ENCODE data around the gene S100A8. TPM values are rescaled to one million over a fixed set of nuclear protein-coding genes. Genes with fewer than 3 reads are reported as not detected.

The S100A8 gene
- total and polyA plus RNA-seq, 11 donors, result 6.0 to 199 (median 32.3) TPM

GRCh38 chr1:153431002-153431401, 40.1 kb upstream of the S100A8 start:
- no peak overlapping the region for H3K27ac ChIP-seq
- no peaks in the 10 kb centered on the region for H3K9me3 ChIP-seq
- no peaks in the 10 kb centered on the region for H3K36me3 ChIP-seq
- peaks cover 0 to 22% (median 4%) of the 10 kb centered on the region in 9 donors for H3K27me3 ChIP-seq
- DNase-seq (no peak), ATAC-seq (peak in 1 of 4 donors; percentile 13)
- H3K4me3 ChIP-seq, result no peak overlapping the region
- 83 to 92% (median 87%) methylated on average over 17 of the region's 17 CpGs for WGBS, 4 donors
- TF ChIP-seq CTCF (IDR thresholded peaks at IDR 0.05) (no peak), POLR2A (IDR thresholded peaks at IDR 0.05) (no peak)
- no peaks in the 10 kb centered on the region for H3K4me1 ChIP-seq
- intact Hi-C loops (cut with DNase I), result no loop called here

- no peak for TF ChIP-seq POLR2A (IDR thresholded peaks at IDR 0.05)
- TF ChIP-seq CTCF (IDR thresholded peaks at IDR 0.05), result no peak
- ATAC-seq (no peak), DNase-seq (no peak)
- H3K4me3 ChIP-seq, result no peak overlapping the region
- no peak overlapping the region for H3K27ac ChIP-seq
- intact Hi-C loops (cut with DNase I), result no loop called here
- peaks cover 0 to 23% (median 4%) of the 10 kb centered on the region in 9 donors for H3K27me3 ChIP-seq
- no peaks in the 10 kb centered on the region for H3K4me1 ChIP-seq
- 68 to 88% (median 83%) methylated on average over 3 of the region's 3 CpGs for WGBS, 4 donors
- no peaks in the 10 kb centered on the region for H3K36me3 ChIP-seq
- no peaks in the 10 kb centered on the region for H3K9me3 ChIP-seq
Observed at GRCh38 chr1:153430561-153430960, 39.7 kb upstream of the S100A8 start.

GRCh38 chr1:153430166-153430553, 39.3 kb upstream of the S100A8 start:
- ATAC-seq (no peak), DNase-seq (no peak)
- intact Hi-C loops (cut with DNase I), result no loop called here
- H3K27ac ChIP-seq, result no peak overlapping the region
- H3K4me3 ChIP-seq, result no peak overlapping the region
- H3K4me1 ChIP-seq, result no peaks in the 10 kb centered on the region
- H3K36me3 ChIP-seq, result no peaks in the 10 kb centered on the region
- H3K27me3 ChIP-seq, result peaks cover 0 to 27% (median 4%) of the 10 kb centered on the region in 9 donors
- no peaks in the 10 kb centered on the region for H3K9me3 ChIP-seq
- TF ChIP-seq CTCF (IDR thresholded peaks at IDR 0.05), result no peak
- TF ChIP-seq POLR2A (IDR thresholded peaks at IDR 0.05), result no peak
- 71 to 88% (median 84%) methylated on average over 1 to 2 of the region's 2 CpGs for WGBS, 4 donors

- Histone ChIP-seq H3K4me1 (no peaks in the 10 kb centered on the region), H3K36me3 (no peaks in the 10 kb centered on the region), H3K9me3 (no peaks in the 10 kb centered on the region), H3K27me3 (peaks cover 0 to 31% (median 4%) of the 10 kb centered on the region in 9 donors), H3K4me3 (no peak overlapping the region), H3K27ac (no peak overlapping the region)
- WGBS, 4 donors, result 62 to 77% (median 70%) methylated on average over 5 to 7 of the region's 7 CpGs
- TF ChIP-seq CTCF (IDR thresholded peaks at IDR 0.05) (no peak), POLR2A (IDR thresholded peaks at IDR 0.05) (no peak)
- ATAC-seq, result no peak
- DNase-seq, result no peak
- intact Hi-C loops (cut with DNase I), result no loop called here
Observed at GRCh38 chr1:153429266-153430165, 38.6 kb upstream of the S100A8 start.

All from heart left ventricle (tissue), 16 donors.